ACC112 (cell line): ENCODE results near the gene SFPQ.
"Not testable (repeated sequence)": the region's sequence is repeated elsewhere in the genome, so short reads cannot be mapped to it uniquely, and the experiment has no call there.

ENCODE experiments used
- H2AFZ ChIP-seq: fragments of 200-600 bp; sonication (generic); one replicate; pipeline ENCODE4 v1.6.0; 2017; ENCODE audit warnings: antibody characterized with exemption, low read length; ENCODE audit not compliant: unreplicated experiment
- H3K27ac ChIP-seq: fragments of 200-600 bp; sonication (generic); 2 replicates; pipeline ENCODE4 v1.5.1; 2014; ENCODE audit warnings: low read depth, mild to moderate bottlenecking, antibody characterized with exemption, low read length, moderate library complexity
- H3K27me3 ChIP-seq: fragments of 200-600 bp; sonication (generic); 2 replicates; pipeline ENCODE4 v1.6.1; 2014; ENCODE audit warnings: mild to moderate bottlenecking, antibody characterized with exemption, low read length, moderate library complexity, mixed read lengths; ENCODE audit not compliant: insufficient read depth
- H3K36me3 ChIP-seq: fragments of 200-600 bp; sonication (generic); 2 replicates; pipeline ENCODE4 v1.6.1; 2016; ENCODE audit warnings: mild to moderate bottlenecking, antibody characterized with exemption, low read length, moderate library complexity, mixed read lengths; ENCODE audit not compliant: insufficient read depth
- H3K4me1 ChIP-seq: fragments of 200-600 bp; sonication (generic); one replicate; pipeline ENCODE4 v1.6.1; 2016; ENCODE audit warnings: low read length, mixed read lengths; ENCODE audit not compliant: insufficient read depth, unreplicated experiment, control insufficient read depth
- H3K4me3 ChIP-seq: fragments of 200-600 bp; sonication (generic); 2 replicates; pipeline ENCODE4 v1.5.1; 2014; ENCODE audit warnings: mild to moderate bottlenecking, low read depth, low read length
- H3K79me2 ChIP-seq: fragments of 200-600 bp; sonication (generic); one replicate; pipeline ENCODE4 v1.6.0; 2016; ENCODE audit warnings: low read length; ENCODE audit not compliant: control insufficient read depth, unreplicated experiment, insufficient read depth

SFPQ gene

GRCh38 chr1:35175098-35175576 lies 17.8 kb downstream of the SFPQ start:
- no peak overlapping the region for H3K27ac ChIP-seq
- H3K4me1 ChIP-seq, result no peaks in the 10 kb centered on the region
- no peak overlapping the region for H3K4me3 ChIP-seq
- peaks cover 39% of the 10 kb centered on the region for H3K36me3 ChIP-seq
- H3K79me2 ChIP-seq, result peaks cover 11% of the 10 kb centered on the region
- H3K27me3 ChIP-seq, result no peaks in the 10 kb centered on the region
- H2AFZ ChIP-seq, result no peak overlapping the region

- Histone ChIP-seq H2AFZ (no peak overlapping the region), H3K4me1 (no peaks in the 10 kb centered on the region), H3K79me2 (peaks cover 2% of the 10 kb centered on the region), H3K27me3 (no peaks in the 10 kb centered on the region), H3K4me3 (no peak overlapping the region), H3K27ac (no peak overlapping the region), H3K36me3 (peaks cover 29% of the 10 kb centered on the region)
These were observed 18.9 kb downstream of the SFPQ start for GRCh38 chr1:35173909-35174540.

GRCh38 chr1:35173491-35173890 lies 19.5 kb downstream of the SFPQ start:
- no peaks in the 10 kb centered on the region for H3K27me3 ChIP-seq
- H2AFZ ChIP-seq, result no peak overlapping the region
- peaks cover 23% of the 10 kb centered on the region for H3K36me3 ChIP-seq
- H3K4me3 ChIP-seq, result no peak overlapping the region
- H3K27ac ChIP-seq, result no peak overlapping the region
- no peaks in the 10 kb centered on the region for H3K79me2 ChIP-seq
- no peaks in the 10 kb centered on the region for H3K4me1 ChIP-seq

DNA sequence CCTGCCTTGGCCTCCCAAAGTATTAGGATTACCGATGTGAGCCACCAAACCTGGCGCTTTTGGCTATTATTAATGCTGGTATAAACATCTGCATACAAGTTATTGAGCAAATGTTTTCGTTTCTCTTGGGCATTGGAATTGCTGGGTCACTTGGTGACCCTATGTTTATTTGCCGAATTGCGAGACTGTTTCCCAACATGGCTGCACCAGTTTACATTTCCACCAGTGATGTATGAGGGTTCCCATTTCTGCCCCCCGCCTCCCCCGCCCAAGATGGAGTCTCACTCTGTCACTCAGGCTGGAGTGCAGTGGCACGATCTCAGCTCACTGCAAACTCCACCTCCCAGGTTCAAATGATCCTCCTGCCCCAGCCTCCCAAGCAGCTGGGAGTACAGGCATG lies 20.9 kb downstream of the SFPQ start:
- no peak overlapping the region for H3K27ac ChIP-seq
- no peaks in the 10 kb centered on the region for H3K27me3 ChIP-seq
- peaks cover 11% of the 10 kb centered on the region for H3K36me3 ChIP-seq
- H3K79me2 ChIP-seq, result no peaks in the 10 kb centered on the region
- H3K4me1 ChIP-seq, result no peaks in the 10 kb centered on the region
- no peak overlapping the region for H3K4me3 ChIP-seq
- H2AFZ ChIP-seq, result no peak overlapping the region

DNA sequence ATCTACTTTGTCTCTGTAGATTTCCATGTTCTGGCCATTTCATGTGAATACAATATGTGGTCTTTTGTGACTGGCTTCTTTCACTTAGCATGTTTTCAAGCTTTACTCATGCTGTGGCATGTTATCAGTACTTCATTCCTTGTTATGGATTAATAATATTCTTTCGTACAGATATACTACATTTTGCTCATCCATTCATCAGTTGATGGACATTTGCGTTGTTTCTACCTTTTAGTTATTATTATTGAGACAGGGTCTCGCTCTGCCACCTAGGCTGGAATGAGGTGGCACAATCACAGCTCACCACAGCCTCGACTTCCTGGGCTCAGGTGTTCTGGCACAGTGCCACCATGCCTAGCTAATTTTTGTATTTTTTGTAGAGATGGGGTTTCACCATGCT lies 21.4 kb downstream of the SFPQ start:
- Histone ChIP-seq H3K27me3 (no peaks in the 10 kb centered on the region), H2AFZ (no peak overlapping the region), H3K4me1 (no peaks in the 10 kb centered on the region), H3K79me2 (no peaks in the 10 kb centered on the region), H3K27ac (no peak overlapping the region), H3K4me3 (no peak overlapping the region), H3K36me3 (peaks cover 11% of the 10 kb centered on the region)

GRCh38 chr1:35164893-35165292 lies 28.1 kb downstream of the SFPQ start:
- Histone ChIP-seq H3K4me3 (no peak overlapping the region), H2AFZ (no peak overlapping the region), H3K27ac (no peak overlapping the region), H3K4me1 (no peaks in the 10 kb centered on the region), H3K36me3 (no peaks in the 10 kb centered on the region), H3K27me3 (no peaks in the 10 kb centered on the region), H3K79me2 (no peaks in the 10 kb centered on the region)

GRCh38 chr1:35151220-35151619 lies 41.7 kb downstream of the SFPQ start:
- Histone ChIP-seq H3K36me3 (no peaks in the 10 kb centered on the region), H3K4me3 (no peak overlapping the region), H3K27ac (no peak overlapping the region), H3K79me2 (no peaks in the 10 kb centered on the region), H3K27me3 (no peaks in the 10 kb centered on the region), H2AFZ (no peak overlapping the region), H3K4me1 (no peaks in the 10 kb centered on the region)

GRCh38 chr1:35145892-35146549 lies 46.9 kb downstream of the SFPQ start:
- H3K36me3 ChIP-seq, H3K4me3 ChIP-seq, H3K27me3 ChIP-seq, H3K27ac ChIP-seq, H2AFZ ChIP-seq, H3K79me2 ChIP-seq, H3K4me1 ChIP-seq: not testable (repeated sequence)

- Histone ChIP-seq H3K36me3 (no peaks in the 10 kb centered on the region), H3K27me3 (no peaks in the 10 kb centered on the region), H3K4me3 (no peak overlapping the region), H3K4me1 (peaks cover 2% of the 10 kb centered on the region), H2AFZ (no peak overlapping the region), H3K27ac (no peak overlapping the region), H3K79me2 (no peaks in the 10 kb centered on the region)
These were observed 49.0 kb downstream of the SFPQ start for GRCh38 chr1:35143737-35144508.

GRCh38 chr1:35142728-35143127 lies 50.2 kb downstream of the SFPQ start:
- not testable (repeated sequence) for H3K4me3 ChIP-seq, H3K36me3 ChIP-seq, H2AFZ ChIP-seq, H3K27ac ChIP-seq, H3K4me1 ChIP-seq, H3K27me3 ChIP-seq, H3K79me2 ChIP-seq

DNA sequence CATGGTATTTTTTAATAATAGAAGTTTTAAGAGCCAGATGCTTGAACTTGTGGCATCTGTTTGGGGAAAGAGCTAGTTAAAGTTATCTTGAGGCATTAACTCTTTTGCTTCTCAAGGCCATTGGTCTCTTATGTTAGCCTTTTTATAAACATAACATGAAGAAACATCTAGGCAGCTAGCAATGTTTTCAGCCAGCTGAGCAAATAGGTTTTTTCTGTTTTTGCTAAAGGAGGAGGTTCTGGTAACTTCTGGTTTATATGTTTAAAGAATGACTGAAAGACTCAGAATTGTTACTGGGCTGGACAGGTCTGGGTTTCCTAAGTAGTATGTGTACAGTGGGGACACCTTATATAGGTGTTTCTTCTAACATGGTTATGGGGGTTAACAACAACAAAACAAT lies 50.7 kb downstream of the SFPQ start:
- H3K27ac ChIP-seq, H3K79me2 ChIP-seq, H2AFZ ChIP-seq, H3K27me3 ChIP-seq, H3K36me3 ChIP-seq, H3K4me3 ChIP-seq, H3K4me1 ChIP-seq: not testable (repeated sequence)
